ENCODE measurements around the gene APOBEC3G.

- no peak for TF ChIP-seq POLR2A (IDR thresholded peaks at IDR 0.05; ENCODE audit: low read length)
- TF ChIP-seq GATA1 (IDR thresholded peaks at IDR 0.05; ENCODE audit: low read depth, low read length), result no peak
Measured at GRCh38 chr22:39103431-39103830, 26.4 kb downstream of the APOBEC3G start.

Measured in erythroblast (primary cell).